HepG2 (cell line): ENCODE measurements around the gene ARMH2. TPM values are rescaled to one million over a fixed set of nuclear protein-coding genes. Genes with fewer than 3 reads are reported as not detected.

ENCODE experiments used
- BHLHE40 ChIP-seq: IDR thresholded peaks from 2 replicates; pipeline ENCODE4 v1.6.1; 2011; ENCODE audit warnings: low read length, improper control_type of control experiment
- HHEX ChIP-seq: IDR thresholded peaks from 2 replicates; pipeline ENCODE4 v1.6.1; 2016; ENCODE audit warnings: control low read depth
- HMGXB3 ChIP-seq: sonication (generic); formaldehyde crosslinking; IDR thresholded peaks from 2 replicates; pipeline ENCODE4 v1.4.0; 2020; ENCODE audit warnings: missing genetic modification reagents, borderline replicate concordance
- HOXA9 ChIP-seq: sonication (generic); formaldehyde crosslinking; IDR thresholded peaks from 2 replicates; pipeline ENCODE4 v1.8.1; 2022; ENCODE audit warnings: missing genetic modification reagents, mild to moderate bottlenecking, moderate library complexity, borderline replicate concordance
- MAFK ChIP-seq, 2 experiments: IDR thresholded peaks in 1 of 2; conservative IDR thresholded peaks in 1 of 2; 2 replicates each; pipeline ENCODE4 v1.6.1; 2011; ENCODE audit warnings: improper control_type of control experiment in 2 of 2, low read length in 2 of 2
- MEIS2 ChIP-seq: sonication (generic); formaldehyde crosslinking; IDR thresholded peaks from 2 replicates; pipeline ENCODE4 v1.9.0; 2021; ENCODE audit warnings: mild to moderate bottlenecking, missing genetic modification reagents
- MTA3 ChIP-seq: sonication (generic); formaldehyde crosslinking; IDR thresholded peaks from 2 replicates; pipeline ENCODE4 v1.4.0; 2020; ENCODE audit warnings: missing genetic modification reagents
- PAWR ChIP-seq: sonication (generic); formaldehyde crosslinking; IDR thresholded peaks from 2 replicates; pipeline ENCODE4 v1.4.0; 2020; ENCODE audit warnings: missing genetic modification reagents, mild to moderate bottlenecking, borderline replicate concordance
- RARA ChIP-seq: IDR thresholded peaks from 2 replicates; pipeline ENCODE4 v1.6.1; 2016; ENCODE audit warnings: missing genetic modification reagents, missing compliant biosample characterization
- SP2 ChIP-seq: sonication (generic); formaldehyde crosslinking; IDR thresholded peaks from 2 replicates; pipeline ENCODE4 v1.5.1; 2020; ENCODE audit warnings: mild to moderate bottlenecking, missing genetic modification reagents
- TCF7L2 ChIP-seq: IDR thresholded peaks from 2 replicates; pipeline ENCODE4 v1.6.1; 2011; ENCODE audit warnings: mild to moderate bottlenecking, low read depth, low read length, moderate library complexity
- TFE3 ChIP-seq: IDR thresholded peaks from 2 replicates; pipeline ENCODE4 v1.6.1; 2016
- ZBTB46 ChIP-seq: sonication (generic); formaldehyde crosslinking; IDR thresholded peaks from 2 replicates; pipeline ENCODE4 v1.4.0; 2020; ENCODE audit warnings: mild to moderate bottlenecking, missing genetic modification reagents, borderline replicate concordance
- ZFAT ChIP-seq: sonication (generic); formaldehyde crosslinking; conservative IDR thresholded peaks from 2 replicates; pipeline ENCODE4 v1.8.1; 2023; ENCODE audit warnings: missing genetic modification reagents, inconsistent platforms
- ZNF512B ChIP-seq: sonication (generic); formaldehyde crosslinking; IDR thresholded peaks from 2 replicates; pipeline ENCODE4 v1.5.1; 2020; ENCODE audit warnings: missing genetic modification reagents, mild to moderate bottlenecking, borderline replicate concordance
- ZUFSP ChIP-seq: sonication (generic); formaldehyde crosslinking; IDR thresholded peaks from 2 replicates; pipeline ENCODE4 v1.9.0; 2021; ENCODE audit warnings: missing genetic modification reagents, mild to moderate bottlenecking, borderline replicate concordance
- polyA plus RNA-seq, 8 experiments: library from polyadenylated mRNA; depleted of rRNA in 3 of 8; stranded (reverse) in 7 of 8; unstranded in 1 of 8; fragments of >200 nt; fragmentation: Illumina TruSeq in 4 of 8; extraction: Trizol in 4 of 8; gene quantifications; 2 replicates each; pipeline versions ENCODE4 v1.2.1 to v1.2.3, GENCODE V29; 2011 to 2016; ENCODE audit warnings: low read depth in 4 of 8, missing spikeins in 1 of 8, mixed read lengths in 1 of 8; ENCODE audit not compliant: insufficient read depth in 1 of 8
- total RNA-seq, 5 experiments: library from RNA; depleted of rRNA; stranded (reverse); fragments of >200 nt; fragmentation: Illumina TruSeq; extraction: Trizol; gene quantifications; 2 replicates each; pipeline ENCODE4 v1.2.3, GENCODE V29; 2016; ENCODE audit warnings: low read depth in 1 of 5

Gene ARMH2
- total and polyA plus RNA-seq, 2 of the 13 experiments (the other 11 are each of a cell fraction or from before 2014, with no cell fraction given), result not detected

GRCh38 chr6:24774696-24775519 is 23.8 kb downstream of the ARMH2 start, which contains the start of gene GMNN (continued):
- TF ChIP-seq PAWR, result peak; percentile 74; the same call in 1 of the 2 replicates
- peak; percentile 74; the same call in 1 of the 2 replicates for TF ChIP-seq MEIS2
- TF ChIP-seq BHLHE40, result peak; percentile 90
- no peak for TF ChIP-seq MAFK (conservative IDR thresholded peaks at IDR 0.05 in 1 of 2, IDR thresholded peaks at IDR 0.05 in 1 of 2; ENCODE audit: low read length in 2 of 2)
- no peak for TF ChIP-seq HHEX
- no peak for TF ChIP-seq MTA3
- peak; percentile 90 for TF ChIP-seq TFE3 (CRISPR knock-in tag)
- no peak for TF ChIP-seq ZFAT
- peak; percentile 36; the same call in 1 of the 2 replicates for TF ChIP-seq RARA (CRISPR knock-in tag)
- TF ChIP-seq HMGXB3, result peak; percentile 55; the same call in 1 of the 2 replicates
- TF ChIP-seq ZBTB46 (CRISPR knock-in tag), result 0 out of 2 replicates have a peak, but pooled peaks have one; percentile 39
- no peak for TF ChIP-seq TCF7L2
- no peak for TF ChIP-seq ZUFSP (CRISPR knock-in tag)
- TF ChIP-seq ZNF512B (CRISPR knock-in tag), result no peak
- TF ChIP-seq SP2 (CRISPR knock-in tag), result peak; percentile 92
- TF ChIP-seq HOXA9 (CRISPR knock-in tag), result peak; percentile 90; the same call in 1 of the 2 replicates
